Measurements from ENCODE around the gene HS6ST2. TPM values are rescaled to one million over a fixed set of nuclear protein-coding genes. Genes with fewer than 3 reads are reported as not detected.

HS6ST2 gene
- total RNA-seq, 1 experiment from 2014 or later = 13.4 TPM

- TF ChIP-seq EZH2 (IDR thresholded peaks at IDR 0.05; ENCODE audit: low read depth) (no peak), CTCF (conservative IDR thresholded peaks at IDR 0.05) (no peak)
- no peaks in the 10 kb centered on the region for H3K9me2 ChIP-seq (ENCODE audit: insufficient read depth)
- peak overlapping the region; percentile 6; the same call in 1 of the 2 replicates for H3K4me2 ChIP-seq
- no peaks in the 10 kb centered on the region; the same call in 1 of the 2 replicates for H3K9me3 ChIP-seq (ENCODE audit: insufficient read depth, low read depth)
- H2AFZ ChIP-seq = no peak overlapping the region
- H3F3A ChIP-seq (ENCODE audit: insufficient read depth, low read depth) = no peaks in the 10 kb centered on the region
- no peak for DNase-seq
- no peak overlapping the region for H3K4me3 ChIP-seq
- ChIA-PET CTCF (no interaction called here), POLR2A (ENCODE audit: unreplicated experiment) (interaction anchor here (0.5 kb wide), 1 partner anchor 322 kb away, joined by 3 read pairs; no protein-coding TSS in a partner anchor)
- H3K27ac ChIP-seq = peak overlapping the region; percentile 45; the same call in 1 of the 2 replicates
- intact Hi-C loops (cut with micrococcal nuclease; ENCODE audit: unreplicated experiment) = no loop called here
- BruUV-seq (replicated peaks) = no TSS peak
- peaks cover 12% of the 10 kb centered on the region for H3K4me1 ChIP-seq (replicated peaks; ENCODE audit: insufficient read depth)
- H3K36me3 ChIP-seq (ENCODE audit: low read depth) = no peaks in the 10 kb centered on the region
- H4K20me1 ChIP-seq (ENCODE audit: insufficient read depth) = no peaks in the 10 kb centered on the region
- H3K79me2 ChIP-seq (ENCODE audit: low read depth) = peaks cover 13% of the 10 kb centered on the region; the same call in 1 of the 2 replicates
- no peaks in the 10 kb centered on the region for H3K27me3 ChIP-seq (ENCODE audit: insufficient read depth, low read depth)
These were observed 105.4 kb downstream of the HS6ST2 start for GRCh38 chrX:132853040-132853439.

- H3F3A ChIP-seq (ENCODE audit: insufficient read depth, low read depth) = no peaks in the 10 kb centered on the region
- intact Hi-C loops (cut with micrococcal nuclease; ENCODE audit: unreplicated experiment) = no loop called here
- ChIA-PET POLR2A (ENCODE audit: unreplicated experiment) (no interaction called here), CTCF (no interaction called here)
- no peaks in the 10 kb centered on the region for H3K9me2 ChIP-seq (ENCODE audit: insufficient read depth)
- no peaks in the 10 kb centered on the region for H3K9me3 ChIP-seq (ENCODE audit: insufficient read depth, low read depth)
- H4K20me1 ChIP-seq (ENCODE audit: insufficient read depth) = no peaks in the 10 kb centered on the region
- H3K27ac ChIP-seq = no peak overlapping the region
- H3K27me3 ChIP-seq (ENCODE audit: insufficient read depth, low read depth) = no peaks in the 10 kb centered on the region
- BruUV-seq (replicated peaks) = no TSS peak
- no peak for TF ChIP-seq CTCF (conservative IDR thresholded peaks at IDR 0.05)
- no peak overlapping the region for H2AFZ ChIP-seq
- no peak for DNase-seq
- H3K4me3 ChIP-seq = no peak overlapping the region
- H3K4me1 ChIP-seq (replicated peaks; ENCODE audit: insufficient read depth) = peaks cover 14% of the 10 kb centered on the region
- H3K4me2 ChIP-seq = no peak overlapping the region
- H3K36me3 ChIP-seq (ENCODE audit: low read depth) = no peaks in the 10 kb centered on the region
- peaks cover 10% of the 10 kb centered on the region; the same call in 1 of the 2 replicates for H3K79me2 ChIP-seq (ENCODE audit: low read depth)
These were observed 110.0 kb downstream of the HS6ST2 start for GRCh38 chrX:132848296-132848970.

GRCh38 chrX:132843363-132843762 lies 115.1 kb downstream of the HS6ST2 start:
- no peaks in the 10 kb centered on the region for H3K36me3 ChIP-seq (ENCODE audit: low read depth)
- no peak for DNase-seq
- no peaks in the 10 kb centered on the region for H3K27me3 ChIP-seq (ENCODE audit: insufficient read depth, low read depth)
- no peak overlapping the region for H3K4me2 ChIP-seq
- no peaks in the 10 kb centered on the region for H4K20me1 ChIP-seq (ENCODE audit: insufficient read depth)
- H3K79me2 ChIP-seq (ENCODE audit: low read depth) = peaks cover 4% of the 10 kb centered on the region; the same call in 1 of the 2 replicates
- H3K9me2 ChIP-seq (ENCODE audit: insufficient read depth) = no peaks in the 10 kb centered on the region
- BruUV-seq (replicated peaks) = no TSS peak
- CTCF ChIA-PET = no interaction called here
- no peaks in the 10 kb centered on the region for H3F3A ChIP-seq (ENCODE audit: insufficient read depth, low read depth)
- peaks cover 7% of the 10 kb centered on the region; the same call in 1 of the 2 replicates for H3K4me1 ChIP-seq (replicated peaks; ENCODE audit: insufficient read depth)
- TF ChIP-seq EZH2 (IDR thresholded peaks at IDR 0.05; ENCODE audit: low read depth) (no peak), CTCF (conservative IDR thresholded peaks at IDR 0.05) (no peak)
- POLR2A ChIA-PET (ENCODE audit: unreplicated experiment) = no interaction called here
- no peaks in the 10 kb centered on the region for H3K9me3 ChIP-seq (ENCODE audit: insufficient read depth, low read depth)
- H3K4me3 ChIP-seq = no peak overlapping the region
- intact Hi-C loops (cut with micrococcal nuclease; ENCODE audit: unreplicated experiment) = no loop called here
- H2AFZ ChIP-seq = no peak overlapping the region
- H3K27ac ChIP-seq = no peak overlapping the region

Data from PC-9 (cell line).